ENCODE measurements around the gene PTDSS2. TPM values are rescaled to one million over a fixed set of nuclear protein-coding genes. Genes with fewer than 3 reads are reported as not detected.

The PTDSS2 gene
- total and polyA plus RNA-seq, 4 donors, result 10.1 to 47.6 (median 26.7) TPM

DNA sequence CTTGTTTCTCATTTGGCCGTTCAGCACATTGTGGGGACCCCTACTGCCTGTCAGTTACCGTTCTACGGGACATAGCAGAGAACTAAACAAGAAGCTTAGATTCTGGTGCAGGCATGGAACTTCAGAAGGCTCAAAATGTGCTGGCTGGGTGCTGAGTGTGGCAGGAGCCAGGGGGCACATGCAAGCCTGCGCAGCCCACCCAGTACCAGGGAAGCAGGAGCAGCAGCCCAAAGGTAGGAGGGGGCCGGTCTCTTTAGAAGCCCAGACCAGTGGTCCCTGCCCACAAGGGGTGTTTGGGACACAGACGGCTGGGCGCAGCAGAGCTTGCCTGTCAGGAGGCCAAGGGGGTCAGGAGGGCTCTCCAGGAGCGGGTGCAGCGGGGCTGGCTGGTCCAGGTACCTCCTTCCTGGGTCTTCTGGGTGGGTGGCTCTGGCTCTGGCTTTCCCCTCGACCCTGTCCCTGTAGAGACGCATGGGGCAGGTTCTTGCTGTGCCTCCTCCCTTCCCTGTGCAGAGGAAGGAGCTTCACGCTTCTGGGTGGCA, 2.2 kb downstream of the PTDSS2 start:
- DNase-seq (no peak), ATAC-seq (ENCODE audit: low FRiP score) (no peak)
- WGBS, 2 donors, result 86 to 91% methylated on average over 11 to 12 of the region's 12 CpGs
- intact Hi-C loops (cut with DNase I), result loop anchor here in 1 of 2 donors (10.0 kb wide), 1 partner anchor 53 kb away; the partner anchor contains the start of gene RNH1
- no peak overlapping the region for H3K4me3 ChIP-seq (ENCODE audit: low read length in 2 of 2)
- H3K27me3 ChIP-seq (ENCODE audit: control insufficient read depth in 1 of 2, insufficient read depth in 2 of 2, low read length in 1 of 2), result no peaks in the 10 kb centered on the region
- H3K27ac ChIP-seq (ENCODE audit: low read depth in 1 of 2, low read length in 2 of 2), result no peak overlapping the region
- no peaks in the 10 kb centered on the region for H3K4me1 ChIP-seq (ENCODE audit: control insufficient read depth in 1 of 2, insufficient read depth in 2 of 2, low read length in 2 of 2)
- no peaks in the 10 kb centered on the region for H3K36me3 ChIP-seq (ENCODE audit: control insufficient read depth in 1 of 2, insufficient read depth in 2 of 2, low read length in 1 of 2)
- no peaks in the 10 kb centered on the region for H3K9me3 ChIP-seq (ENCODE audit: control insufficient read depth, low read length)

- WGBS, 2 donors, result 87 to 88% methylated on average over 19 of the region's 19 CpGs
Measured at GRCh38 chr11:452916-453527, 2.9 kb downstream of the PTDSS2 start.

DNA sequence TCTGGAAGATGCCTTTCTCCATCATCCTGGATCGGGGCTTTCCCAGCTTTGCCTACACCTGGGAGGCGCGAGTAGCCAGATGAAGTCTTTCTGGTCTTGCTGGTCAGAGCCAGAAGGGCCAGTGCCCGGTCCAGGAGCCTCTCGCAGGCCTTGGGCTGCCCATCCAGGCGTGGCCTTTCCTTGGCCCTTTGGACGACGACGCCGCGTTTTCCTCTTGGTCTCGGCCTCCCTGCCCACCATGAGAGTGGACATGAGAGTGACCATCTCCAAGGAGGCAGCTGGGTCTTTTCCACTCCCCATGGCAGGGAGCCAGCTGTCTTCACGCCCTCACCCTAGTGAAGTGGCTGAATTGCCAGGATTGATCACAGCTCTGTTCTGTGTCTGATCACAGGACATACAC, 3.5 kb downstream of the PTDSS2 start:
- no peak overlapping the region for H3K27ac ChIP-seq (ENCODE audit: low read depth in 1 of 2, low read length in 2 of 2)
- ATAC-seq (ENCODE audit: low FRiP score), result no peak
- no peaks in the 10 kb centered on the region for H3K4me1 ChIP-seq (ENCODE audit: control insufficient read depth in 1 of 2, insufficient read depth in 2 of 2, low read length in 2 of 2)
- DNase-seq, result no peak
- WGBS, 2 donors, result 91 to 94% methylated on average over 13 of the region's 13 CpGs
- intact Hi-C loops (cut with DNase I), result loop anchor here in 1 of 2 donors (10.0 kb wide), 1 partner anchor 51 kb away; the partner anchor contains the start of gene RNH1
- no peaks in the 10 kb centered on the region for H3K36me3 ChIP-seq (ENCODE audit: control insufficient read depth in 1 of 2, insufficient read depth in 2 of 2, low read length in 1 of 2)
- no peaks in the 10 kb centered on the region for H3K9me3 ChIP-seq (ENCODE audit: control insufficient read depth, low read length)
- no peak overlapping the region for H3K4me3 ChIP-seq (ENCODE audit: low read length in 2 of 2)
- no peaks in the 10 kb centered on the region for H3K27me3 ChIP-seq (ENCODE audit: control insufficient read depth in 1 of 2, insufficient read depth in 2 of 2, low read length in 1 of 2)

More at GRCh38 chr11:452916-453527, 2.9 kb downstream of the PTDSS2 start:
- no peak for ATAC-seq (ENCODE audit: low FRiP score)
- no peak overlapping the region for H3K4me3 ChIP-seq (ENCODE audit: low read length in 2 of 2)
- H3K4me1 ChIP-seq (ENCODE audit: control insufficient read depth in 1 of 2, insufficient read depth in 2 of 2, low read length in 2 of 2), result no peaks in the 10 kb centered on the region
- no peaks in the 10 kb centered on the region for H3K36me3 ChIP-seq (ENCODE audit: control insufficient read depth in 1 of 2, insufficient read depth in 2 of 2, low read length in 1 of 2)
- no peak overlapping the region for H3K27ac ChIP-seq (ENCODE audit: low read depth in 1 of 2, low read length in 2 of 2)
- DNase-seq, result no peak
- H3K9me3 ChIP-seq (ENCODE audit: control insufficient read depth, low read length), result no peaks in the 10 kb centered on the region
- intact Hi-C loops (cut with DNase I), result loop anchor here in 1 of 2 donors (10.0 kb wide), 1 partner anchor 52 kb away; the partner anchor contains the start of gene RNH1
- no peaks in the 10 kb centered on the region for H3K27me3 ChIP-seq (ENCODE audit: control insufficient read depth in 1 of 2, insufficient read depth in 2 of 2, low read length in 1 of 2)

GRCh38 chr11:454043-454442, 4.0 kb downstream of the PTDSS2 start:
- ATAC-seq (ENCODE audit: low FRiP score) (no peak), DNase-seq (no peak)
- Histone ChIP-seq H3K9me3 (ENCODE audit: control insufficient read depth, low read length) (no peaks in the 10 kb centered on the region), H3K27me3 (ENCODE audit: control insufficient read depth in 1 of 2, insufficient read depth in 2 of 2, low read length in 1 of 2) (no peaks in the 10 kb centered on the region), H3K27ac (ENCODE audit: low read depth in 1 of 2, low read length in 2 of 2) (no peak overlapping the region), H3K36me3 (ENCODE audit: control insufficient read depth in 1 of 2, insufficient read depth in 2 of 2, low read length in 1 of 2) (no peaks in the 10 kb centered on the region), H3K4me1 (ENCODE audit: control insufficient read depth in 1 of 2, insufficient read depth in 2 of 2, low read length in 2 of 2) (no peaks in the 10 kb centered on the region), H3K4me3 (ENCODE audit: low read length in 2 of 2) (no peak overlapping the region)
- 89 to 96% methylated on average over 9 of the region's 9 CpGs for WGBS, 2 donors
- intact Hi-C loops (cut with DNase I), result loop anchor here in 1 of 2 donors (10.0 kb wide), 1 partner anchor 51 kb away; the partner anchor contains the start of gene RNH1

DNA sequence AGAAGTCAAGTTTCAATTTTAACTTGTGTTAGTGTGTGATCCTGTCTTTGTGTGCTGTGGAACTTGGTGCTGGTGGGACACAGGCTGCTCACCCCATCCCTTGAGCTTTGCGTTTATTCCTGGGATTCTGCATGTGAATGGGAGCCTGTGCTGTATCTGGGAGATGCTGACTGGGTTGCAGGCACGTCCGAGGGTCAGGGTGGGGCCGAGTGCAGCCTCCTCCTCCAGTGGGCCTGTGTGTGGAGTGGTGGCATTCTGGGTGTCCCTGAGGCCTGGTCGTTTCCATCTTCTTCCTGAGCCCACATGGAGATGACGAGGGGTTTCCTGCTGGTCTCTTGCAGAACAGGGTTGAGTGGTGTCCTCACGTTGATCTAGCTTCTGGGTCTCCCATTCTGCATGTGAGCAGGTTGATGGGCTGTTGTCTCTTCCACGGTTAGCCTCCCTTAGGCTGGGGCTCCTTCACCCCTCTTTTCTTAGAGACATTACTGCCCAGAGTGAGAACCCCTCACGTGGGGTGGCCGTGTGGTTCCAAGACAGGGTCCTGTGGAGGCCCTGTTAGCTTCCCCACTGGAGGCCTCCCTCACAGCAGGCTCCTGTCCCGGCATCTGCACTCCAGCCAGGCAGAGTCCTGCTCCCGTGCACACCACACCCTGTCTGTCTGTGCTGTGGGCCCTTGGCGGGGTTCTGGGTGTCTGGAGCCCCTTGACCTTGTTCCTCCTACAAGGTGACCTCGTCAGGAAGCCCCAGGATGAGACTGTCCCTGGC, 4.9 kb downstream of the PTDSS2 start:
- ATAC-seq (ENCODE audit: low FRiP score), result no peak
- no peaks in the 10 kb centered on the region for H3K27me3 ChIP-seq (ENCODE audit: control insufficient read depth in 1 of 2, insufficient read depth in 2 of 2, low read length in 1 of 2)
- no peaks in the 10 kb centered on the region for H3K4me1 ChIP-seq (ENCODE audit: control insufficient read depth in 1 of 2, insufficient read depth in 2 of 2, low read length in 2 of 2)
- intact Hi-C loops (cut with DNase I), result loop anchor here in 1 of 2 donors (10.0 kb wide), 1 partner anchor 50 kb away; the partner anchor contains the start of gene RNH1
- no peaks in the 10 kb centered on the region for H3K36me3 ChIP-seq (ENCODE audit: control insufficient read depth in 1 of 2, insufficient read depth in 2 of 2, low read length in 1 of 2)
- DNase-seq, result no peak
- no peak overlapping the region for H3K4me3 ChIP-seq (ENCODE audit: low read length in 2 of 2)
- H3K27ac ChIP-seq (ENCODE audit: low read depth in 1 of 2, low read length in 2 of 2), result no peak overlapping the region
- H3K9me3 ChIP-seq (ENCODE audit: control insufficient read depth, low read length), result no peaks in the 10 kb centered on the region
- 71 to 74% methylated on average over 14 of the region's 14 CpGs for WGBS, 2 donors

- ATAC-seq (ENCODE audit: low FRiP score), result no peak
- no peaks in the 10 kb centered on the region for H3K36me3 ChIP-seq (ENCODE audit: control insufficient read depth in 1 of 2, insufficient read depth in 2 of 2, low read length in 1 of 2)
- H3K27ac ChIP-seq (ENCODE audit: low read depth in 1 of 2, low read length in 2 of 2), result no peak overlapping the region
- intact Hi-C loops (cut with DNase I), result loop anchor here in 1 of 2 donors (10.0 kb wide), 1 partner anchor 49 kb away; the partner anchor contains the start of gene RNH1
- no peak overlapping the region for H3K4me3 ChIP-seq (ENCODE audit: low read length in 2 of 2)
- no peak for DNase-seq
- H3K27me3 ChIP-seq (ENCODE audit: control insufficient read depth in 1 of 2, insufficient read depth in 2 of 2, low read length in 1 of 2), result no peaks in the 10 kb centered on the region
- no peaks in the 10 kb centered on the region for H3K4me1 ChIP-seq (ENCODE audit: control insufficient read depth in 1 of 2, insufficient read depth in 2 of 2, low read length in 2 of 2)
- WGBS, 2 donors, result 86 to 88% methylated on average over 23 of the region's 23 CpGs
- no peaks in the 10 kb centered on the region for H3K9me3 ChIP-seq (ENCODE audit: control insufficient read depth, low read length)
Measured at GRCh38 chr11:455566-456147, 5.6 kb downstream of the PTDSS2 start.

- ATAC-seq (ENCODE audit: low FRiP score), result no peak
- WGBS, 2 donors, result 69 to 71% methylated on average over 7 of the region's 7 CpGs
- intact Hi-C loops (cut with DNase I), result loop anchor here in 1 of 2 donors (10.0 kb wide), 1 partner anchor 48 kb away; the partner anchor contains the start of gene RNH1
Measured at GRCh38 chr11:456533-456932, 6.5 kb downstream of the PTDSS2 start.

DNA sequence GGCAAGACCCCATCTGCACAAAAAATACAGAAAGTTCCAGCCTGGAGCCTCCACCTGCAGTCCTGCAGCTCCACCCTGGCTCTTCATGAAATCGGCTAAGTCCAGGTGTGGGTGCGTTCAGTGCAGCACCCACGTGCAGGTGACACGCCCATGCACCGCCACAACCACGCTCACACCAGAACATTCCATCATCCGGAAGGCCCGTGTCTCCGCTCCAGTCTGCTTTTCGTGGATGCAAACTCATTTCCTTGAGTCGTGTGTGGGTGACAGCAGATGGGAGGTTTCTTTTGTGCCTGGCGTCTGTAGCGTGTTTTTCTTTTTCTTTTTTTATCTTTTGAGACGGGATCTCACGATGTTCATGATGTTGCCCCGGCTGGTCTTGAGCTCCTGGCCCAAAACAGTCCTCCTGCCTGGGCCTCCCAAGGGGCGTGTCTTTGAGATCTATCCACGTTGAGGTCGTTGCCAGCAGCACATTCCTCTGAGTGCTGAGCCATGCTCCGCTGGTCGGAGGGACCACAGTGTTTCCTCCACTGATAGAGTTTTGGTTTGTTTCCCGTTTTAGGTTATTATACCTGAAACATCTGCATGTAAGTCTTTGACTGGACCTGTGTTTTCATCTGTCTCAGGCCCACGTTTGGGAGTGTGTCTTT, 7.2 kb downstream of the PTDSS2 start:
- ATAC-seq (ENCODE audit: low FRiP score), result no peak
- DNase-seq, result peak in 1 of 2 donors; percentile 61
- no peak overlapping the region for H3K4me3 ChIP-seq (ENCODE audit: low read length in 2 of 2)
- no peaks in the 10 kb centered on the region for H3K27me3 ChIP-seq (ENCODE audit: control insufficient read depth in 1 of 2, insufficient read depth in 2 of 2, low read length in 1 of 2)
- no peak overlapping the region for H3K27ac ChIP-seq (ENCODE audit: low read depth in 1 of 2, low read length in 2 of 2)
- intact Hi-C loops (cut with DNase I), result loop anchor here in 1 of 2 donors (10.0 kb wide), 1 partner anchor 48 kb away; the partner anchor contains the start of gene RNH1
- H3K4me1 ChIP-seq (ENCODE audit: control insufficient read depth in 1 of 2, insufficient read depth in 2 of 2, low read length in 2 of 2), result no peaks in the 10 kb centered on the region
- H3K36me3 ChIP-seq (ENCODE audit: control insufficient read depth in 1 of 2, insufficient read depth in 2 of 2, low read length in 1 of 2), result no peaks in the 10 kb centered on the region
- 66 to 71% methylated on average over 23 of the region's 23 CpGs for whole genome bisulfite sequencing, 2 donors
- H3K9me3 ChIP-seq (ENCODE audit: control insufficient read depth, low read length), result no peaks in the 10 kb centered on the region

More at GRCh38 chr11:456533-456932, 6.5 kb downstream of the PTDSS2 start:
- H3K4me3 ChIP-seq (ENCODE audit: low read length in 2 of 2), result no peak overlapping the region
- H3K27me3 ChIP-seq (ENCODE audit: control insufficient read depth in 1 of 2, insufficient read depth in 2 of 2, low read length in 1 of 2), result no peaks in the 10 kb centered on the region
- no peak for DNase-seq
- no peaks in the 10 kb centered on the region for H3K4me1 ChIP-seq (ENCODE audit: control insufficient read depth in 1 of 2, insufficient read depth in 2 of 2, low read length in 2 of 2)
- H3K9me3 ChIP-seq (ENCODE audit: control insufficient read depth, low read length), result no peaks in the 10 kb centered on the region
- H3K36me3 ChIP-seq (ENCODE audit: control insufficient read depth in 1 of 2, insufficient read depth in 2 of 2, low read length in 1 of 2), result no peaks in the 10 kb centered on the region
- H3K27ac ChIP-seq (ENCODE audit: low read depth in 1 of 2, low read length in 2 of 2), result no peak overlapping the region

All from aorta (tissue), 5 donors.